Panc1 (cell line): ENCODE results near the gene MNAT1. TPM values are rescaled to one million over a fixed set of nuclear protein-coding genes. Genes with fewer than 3 reads are reported as not detected.

ENCODE experiments used
- ATAC-seq: fragments of 200-7000 bp; cut with Tn5 transposase; 2 replicates; pipeline ENCODE4 v1.9.1; 2020; ENCODE audit warnings: mild to moderate bottlenecking, moderate library complexity
- BruUV-seq: library from RNA; stranded (reverse); fragments of 400-500 nt; replicated peaks from 2 replicates; lab custom pipeline; 2021; lab: Mats Ljungman, UMichigan
- CTCF ChIA-PET: fragments of 300-600 bp; sonication (Branson Sonifier 250); formaldehyde crosslinking; loops from one replicate; lab custom pipeline; 2022; ENCODE audit warnings: antibody characterized with exemption; lab: Charles Lee
- POLR2A ChIA-PET: fragments of 300-600 bp; sonication (Branson Sonifier 250); formaldehyde crosslinking; loops from one replicate; lab custom pipeline; 2022; ENCODE audit warnings: antibody characterized with exemption; lab: Charles Lee
- DNase-seq: peaks from one replicate; pipeline ENCODE4 v3.0.0-alpha.2; 2010; ENCODE audit warnings: low read depth, low spot score
- H3K27ac ChIP-seq: 2 replicates; pipeline ENCODE4 v1.5.1; 2011; ENCODE audit warnings: mild to moderate bottlenecking, low read length, inconsistent platforms
- H3K27me3 ChIP-seq: fragments of 200-500 bp; sonication (Bioruptor generic); 2 replicates; pipeline ENCODE4 v1.6.0; 2014; ENCODE audit warnings: low read length, inconsistent platforms; ENCODE audit not compliant: control insufficient read depth, insufficient read depth
- H3K36me3 ChIP-seq: fragments of 200-500 bp; sonication (Bioruptor generic); 2 replicates; pipeline ENCODE4 v1.5.1; 2014; ENCODE audit warnings: inconsistent platforms, mild to moderate bottlenecking, low read length, moderate library complexity; ENCODE audit not compliant: control insufficient read depth, insufficient read depth
- H3K4me1 ChIP-seq: 2 replicates; pipeline ENCODE4 v1.5.1; 2011; ENCODE audit warnings: inconsistent platforms, mild to moderate bottlenecking, low read length, moderate library complexity; ENCODE audit not compliant: control insufficient read depth, insufficient read depth
- H3K4me3 ChIP-seq, 2 experiments: 2 replicates each; pipeline ENCODE4 v1.5.1; 2011 to 2012; ENCODE audit warnings: low read depth in 2 of 2, low read length in 2 of 2, mild to moderate bottlenecking in 2 of 2, inconsistent platforms in 1 of 2, moderate library complexity in 1 of 2
- H3K9me3 ChIP-seq: fragments of 200-500 bp; sonication (Bioruptor generic); 2 replicates; pipeline ENCODE4 v1.5.1; 2014; ENCODE audit warnings: low read depth, mild to moderate bottlenecking, inconsistent platforms, low read length, moderate library complexity; ENCODE audit not compliant: control insufficient read depth, insufficient read depth
- POLR2AphosphoS5 ChIP-seq: IDR thresholded peaks from 2 replicates; pipeline ENCODE4 v1.6.1; 2012; ENCODE audit warnings: mild to moderate bottlenecking, low read depth, low read length, moderate library complexity
- SIN3A ChIP-seq: IDR thresholded peaks from 2 replicates; pipeline ENCODE4 v1.6.1; 2012; ENCODE audit warnings: low read depth, mild to moderate bottlenecking, low read length, moderate library complexity, borderline replicate concordance; ENCODE audit not compliant: insufficient read depth
- TCF7L2 ChIP-seq: IDR thresholded peaks from 2 replicates; pipeline ENCODE4 v1.6.1; 2011; ENCODE audit warnings: mild to moderate bottlenecking, low read depth, low read length, inconsistent platforms
- in situ Hi-C: cut with HindIII; loops from 2 replicates; pipeline ENCODE4 v1.10.0; 2016; ENCODE audit warnings: low sequenced_read_pairs, low pct_unique_long_range_greater_than_20kb
- intact Hi-C: fragments of 100-400 bp; cut with micrococcal nuclease; formaldehyde crosslinking; loops from one replicate; pipeline ENCODE4 v1.10.0; 2022; ENCODE audit not compliant: unreplicated experiment
- total RNA-seq: library from RNA; stranded (reverse); gene quantifications from one replicate; pipeline ENCODE4 v1.2.1, GENCODE V29; 2021; ENCODE audit not compliant: unreplicated experiment
- TF ChIP-seq, protein P1 (sequence below), 2 experiments: IDR thresholded peaks; 2 replicates each; pipeline ENCODE4 v1.6.1; 2011 to 2012; ENCODE audit warnings: low read depth in 2 of 2, control low read depth in 1 of 2, low read length in 1 of 2, mild to moderate bottlenecking in 1 of 2, moderate library complexity in 1 of 2; ENCODE audit not compliant: insufficient read depth in 1 of 2
- TF ChIP-seq, protein P2 (sequence below): fragments of 450-650 bp; IDR thresholded peaks from 2 replicates; pipeline ENCODE4 v1.5.1; 2017; ENCODE audit warnings: mild to moderate bottlenecking

The MNAT1 gene
- total RNA-seq, 1 experiment from 2014 or later = 29.4 TPM

DNA sequence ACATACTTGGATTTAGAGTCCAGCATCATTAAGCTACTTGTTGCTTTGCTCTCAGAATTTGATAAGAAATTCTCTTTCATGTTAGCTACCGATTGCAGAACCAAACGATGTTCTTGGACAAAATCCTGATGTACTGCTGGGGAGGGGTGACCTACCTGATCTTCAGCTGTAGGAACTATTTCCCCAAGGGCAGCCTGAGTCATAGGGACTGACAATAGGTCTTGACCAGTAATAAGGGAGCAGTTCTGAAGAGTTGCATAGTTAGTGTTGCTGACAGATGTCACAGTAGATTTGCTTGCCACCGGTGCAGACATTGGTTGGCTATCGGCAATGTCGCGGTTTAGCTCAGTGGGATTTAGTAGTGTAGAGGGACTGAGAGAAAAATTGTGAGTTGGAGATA lies 21.0 kb upstream of the MNAT1 start:
- Histone ChIP-seq H3K9me3 (no peaks in the 10 kb centered on the region), H3K36me3 (peaks cover 9% of the 10 kb centered on the region; the same call in 1 of the 2 replicates), H3K27me3 (no peaks in the 10 kb centered on the region), H3K4me3 (no peak overlapping the region), H3K27ac (no peak overlapping the region), H3K4me1 (no peaks in the 10 kb centered on the region)
- ChIA-PET CTCF (no interaction called here), POLR2A (no interaction called here)
- TF ChIP-seq, protein P1, sequence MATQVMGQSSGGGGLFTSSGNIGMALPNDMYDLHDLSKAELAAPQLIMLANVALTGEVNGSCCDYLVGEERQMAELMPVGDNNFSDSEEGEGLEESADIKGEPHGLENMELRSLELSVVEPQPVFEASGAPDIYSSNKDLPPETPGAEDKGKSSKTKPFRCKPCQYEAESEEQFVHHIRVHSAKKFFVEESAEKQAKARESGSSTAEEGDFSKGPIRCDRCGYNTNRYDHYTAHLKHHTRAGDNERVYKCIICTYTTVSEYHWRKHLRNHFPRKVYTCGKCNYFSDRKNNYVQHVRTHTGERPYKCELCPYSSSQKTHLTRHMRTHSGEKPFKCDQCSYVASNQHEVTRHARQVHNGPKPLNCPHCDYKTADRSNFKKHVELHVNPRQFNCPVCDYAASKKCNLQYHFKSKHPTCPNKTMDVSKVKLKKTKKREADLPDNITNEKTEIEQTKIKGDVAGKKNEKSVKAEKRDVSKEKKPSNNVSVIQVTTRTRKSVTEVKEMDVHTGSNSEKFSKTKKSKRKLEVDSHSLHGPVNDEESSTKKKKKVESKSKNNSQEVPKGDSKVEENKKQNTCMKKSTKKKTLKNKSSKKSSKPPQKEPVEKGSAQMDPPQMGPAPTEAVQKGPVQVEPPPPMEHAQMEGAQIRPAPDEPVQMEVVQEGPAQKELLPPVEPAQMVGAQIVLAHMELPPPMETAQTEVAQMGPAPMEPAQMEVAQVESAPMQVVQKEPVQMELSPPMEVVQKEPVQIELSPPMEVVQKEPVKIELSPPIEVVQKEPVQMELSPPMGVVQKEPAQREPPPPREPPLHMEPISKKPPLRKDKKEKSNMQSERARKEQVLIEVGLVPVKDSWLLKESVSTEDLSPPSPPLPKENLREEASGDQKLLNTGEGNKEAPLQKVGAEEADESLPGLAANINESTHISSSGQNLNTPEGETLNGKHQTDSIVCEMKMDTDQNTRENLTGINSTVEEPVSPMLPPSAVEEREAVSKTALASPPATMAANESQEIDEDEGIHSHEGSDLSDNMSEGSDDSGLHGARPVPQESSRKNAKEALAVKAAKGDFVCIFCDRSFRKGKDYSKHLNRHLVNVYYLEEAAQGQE (IDR thresholded peaks at IDR 0.05; ENCODE audit: insufficient read depth in 1 of 2, low read depth in 2 of 2, low read length in 1 of 2) = no peak
- TF ChIP-seq SIN3A = no peak
- TF ChIP-seq, protein P2, sequence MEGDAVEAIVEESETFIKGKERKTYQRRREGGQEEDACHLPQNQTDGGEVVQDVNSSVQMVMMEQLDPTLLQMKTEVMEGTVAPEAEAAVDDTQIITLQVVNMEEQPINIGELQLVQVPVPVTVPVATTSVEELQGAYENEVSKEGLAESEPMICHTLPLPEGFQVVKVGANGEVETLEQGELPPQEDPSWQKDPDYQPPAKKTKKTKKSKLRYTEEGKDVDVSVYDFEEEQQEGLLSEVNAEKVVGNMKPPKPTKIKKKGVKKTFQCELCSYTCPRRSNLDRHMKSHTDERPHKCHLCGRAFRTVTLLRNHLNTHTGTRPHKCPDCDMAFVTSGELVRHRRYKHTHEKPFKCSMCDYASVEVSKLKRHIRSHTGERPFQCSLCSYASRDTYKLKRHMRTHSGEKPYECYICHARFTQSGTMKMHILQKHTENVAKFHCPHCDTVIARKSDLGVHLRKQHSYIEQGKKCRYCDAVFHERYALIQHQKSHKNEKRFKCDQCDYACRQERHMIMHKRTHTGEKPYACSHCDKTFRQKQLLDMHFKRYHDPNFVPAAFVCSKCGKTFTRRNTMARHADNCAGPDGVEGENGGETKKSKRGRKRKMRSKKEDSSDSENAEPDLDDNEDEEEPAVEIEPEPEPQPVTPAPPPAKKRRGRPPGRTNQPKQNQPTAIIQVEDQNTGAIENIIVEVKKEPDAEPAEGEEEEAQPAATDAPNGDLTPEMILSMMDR = no peak
- TF ChIP-seq POLR2AphosphoS5 = no peak
- no peak for TF ChIP-seq TCF7L2
- intact Hi-C loops (no loop called here), in situ Hi-C loops (no loop called here)
- ATAC-seq (no peak), DNase-seq (no peak)
- BruUV-seq = no TSS peak

DNA sequence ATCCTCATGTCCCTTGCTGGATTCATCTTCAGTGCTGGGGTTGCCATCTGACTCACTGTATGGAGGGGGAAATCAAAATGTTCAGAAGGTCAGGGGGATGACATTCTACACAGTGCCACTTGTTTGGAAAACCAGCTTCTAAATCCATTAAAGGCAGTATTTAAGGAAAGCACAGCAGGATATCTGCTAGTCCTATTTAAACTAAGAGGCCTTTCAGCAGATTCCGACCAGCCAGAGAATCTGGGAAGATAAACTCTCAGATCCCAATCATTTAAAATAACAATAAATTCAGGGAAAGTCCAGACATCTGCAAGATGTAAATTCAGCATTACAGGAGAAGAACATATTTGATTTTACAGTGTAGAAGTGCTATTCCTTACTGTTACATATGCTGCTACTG lies 14.2 kb upstream of the MNAT1 start:
- in situ Hi-C loops = no loop called here

More for the DNA sequence above, 14.2 kb upstream of the MNAT1 start:
- POLR2A ChIA-PET = no interaction called here
- BruUV-seq = no TSS peak
- H3K36me3 ChIP-seq = peaks cover 20% of the 10 kb centered on the region
- H3K27me3 ChIP-seq = no peaks in the 10 kb centered on the region
- H3K4me1 ChIP-seq = peaks cover 11% of the 10 kb centered on the region
- CTCF ChIA-PET = no interaction called here
- intact Hi-C loops = loop anchor here (5.0 to 10.0 kb wide), 2 partner anchors 73 to 304 kb away; partner anchors contain the start of gene SIX1
- TF ChIP-seq POLR2AphosphoS5 (no peak), SIN3A (no peak), TCF7L2 (no peak)
- TF ChIP-seq, protein P2 = no peak
- TF ChIP-seq, protein P1 (IDR thresholded peaks at IDR 0.05; ENCODE audit: insufficient read depth in 1 of 2, low read depth in 2 of 2, low read length in 1 of 2) = no peak
- no peak for ATAC-seq
- H3K9me3 ChIP-seq = no peaks in the 10 kb centered on the region
- DNase-seq = no peak
- peak overlapping the region; percentile 59; the same call in 1 of the 2 replicates for H3K27ac ChIP-seq
- peak overlapping the region in 1 of 2 experiments; percentile 80; a peak in 1 of 4 replicates for H3K4me3 ChIP-seq
